ENCODE data around the gene TMX1.

DNA sequence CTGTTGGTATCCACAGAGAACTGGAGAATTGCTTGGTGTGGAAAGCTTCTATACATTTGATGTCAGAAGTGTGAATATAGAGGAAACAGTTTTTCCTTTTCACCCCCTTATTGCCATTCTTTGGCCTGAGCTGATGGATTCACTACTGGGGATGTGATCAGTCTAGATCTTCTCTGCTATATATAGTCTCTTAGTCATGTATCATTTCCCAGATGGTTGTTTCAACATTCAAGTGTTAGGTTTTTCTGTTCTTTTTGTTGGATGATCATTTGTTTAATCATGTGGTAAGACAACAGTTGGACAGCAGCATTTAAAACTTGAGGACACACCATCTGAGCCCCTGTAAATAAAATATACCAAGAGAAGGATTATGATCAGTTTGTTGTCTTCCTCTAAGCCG, 29.6 kb downstream of the TMX1 start:
- TF ChIP-seq, protein P1, sequence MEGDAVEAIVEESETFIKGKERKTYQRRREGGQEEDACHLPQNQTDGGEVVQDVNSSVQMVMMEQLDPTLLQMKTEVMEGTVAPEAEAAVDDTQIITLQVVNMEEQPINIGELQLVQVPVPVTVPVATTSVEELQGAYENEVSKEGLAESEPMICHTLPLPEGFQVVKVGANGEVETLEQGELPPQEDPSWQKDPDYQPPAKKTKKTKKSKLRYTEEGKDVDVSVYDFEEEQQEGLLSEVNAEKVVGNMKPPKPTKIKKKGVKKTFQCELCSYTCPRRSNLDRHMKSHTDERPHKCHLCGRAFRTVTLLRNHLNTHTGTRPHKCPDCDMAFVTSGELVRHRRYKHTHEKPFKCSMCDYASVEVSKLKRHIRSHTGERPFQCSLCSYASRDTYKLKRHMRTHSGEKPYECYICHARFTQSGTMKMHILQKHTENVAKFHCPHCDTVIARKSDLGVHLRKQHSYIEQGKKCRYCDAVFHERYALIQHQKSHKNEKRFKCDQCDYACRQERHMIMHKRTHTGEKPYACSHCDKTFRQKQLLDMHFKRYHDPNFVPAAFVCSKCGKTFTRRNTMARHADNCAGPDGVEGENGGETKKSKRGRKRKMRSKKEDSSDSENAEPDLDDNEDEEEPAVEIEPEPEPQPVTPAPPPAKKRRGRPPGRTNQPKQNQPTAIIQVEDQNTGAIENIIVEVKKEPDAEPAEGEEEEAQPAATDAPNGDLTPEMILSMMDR (IDR thresholded peaks at IDR 0.05; ENCODE audit: insufficient read depth, low read length, poor library complexity, severe bottlenecking): no peak
- no peak for TF ChIP-seq EZH2phosphoT487 (conservative IDR thresholded peaks at IDR 0.05; ENCODE audit: low read length)
